ENCODE results near the gene KCNIP1.
"Not testable (repeated sequence)": the region's sequence is repeated elsewhere in the genome, so short reads cannot be mapped to it uniquely, and the experiment has no call there.

Gene KCNIP1

GRCh38 chr5:170757182-170757601 is 253.4 kb downstream of the KCNIP1 start:
- no peak for DNase-seq

DNA sequence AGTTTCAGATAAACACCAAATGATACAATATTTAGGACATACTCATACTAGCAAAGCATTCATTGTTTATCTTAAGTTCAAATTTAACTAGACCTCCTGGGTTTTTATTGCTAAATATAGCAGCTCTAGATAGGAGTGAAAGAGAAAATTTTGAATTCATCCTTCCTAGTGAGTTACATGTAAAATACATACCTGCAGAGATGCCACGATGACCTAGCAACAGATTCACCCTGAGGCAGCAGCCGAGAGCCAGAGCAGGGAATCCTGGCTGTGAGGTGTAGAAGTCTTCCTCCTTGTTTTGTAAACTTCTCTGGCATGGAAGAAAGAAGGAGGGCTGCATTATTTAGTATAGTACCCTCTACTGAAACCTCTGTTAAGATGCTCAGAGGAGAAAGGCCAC is 253.8 kb downstream of the KCNIP1 start:
- no peak for DNase-seq

DNA sequence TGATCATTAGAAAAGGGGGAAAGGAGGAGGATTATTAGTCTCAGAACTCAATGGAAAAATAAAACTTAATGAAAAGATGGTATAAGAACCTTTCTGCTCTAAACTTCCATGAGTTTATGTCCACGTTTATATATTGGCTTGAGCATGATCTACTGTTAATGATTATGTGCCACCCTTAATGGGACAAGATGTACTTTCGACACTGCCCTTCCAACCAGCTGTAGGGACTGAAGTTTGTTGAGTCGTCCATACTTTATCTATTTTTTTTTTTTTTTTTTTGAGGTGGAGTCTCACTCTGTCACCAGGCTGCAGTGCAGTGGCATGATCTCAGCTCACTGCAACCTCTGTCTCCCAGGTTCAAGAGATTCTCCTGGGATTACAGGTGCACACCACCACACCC is 254.7 kb downstream of the KCNIP1 start:
- DNase-seq, result no peak

GRCh38 chr5:170760113-170760512 is 256.3 kb downstream of the KCNIP1 start:
- no peak for DNase-seq

DNA sequence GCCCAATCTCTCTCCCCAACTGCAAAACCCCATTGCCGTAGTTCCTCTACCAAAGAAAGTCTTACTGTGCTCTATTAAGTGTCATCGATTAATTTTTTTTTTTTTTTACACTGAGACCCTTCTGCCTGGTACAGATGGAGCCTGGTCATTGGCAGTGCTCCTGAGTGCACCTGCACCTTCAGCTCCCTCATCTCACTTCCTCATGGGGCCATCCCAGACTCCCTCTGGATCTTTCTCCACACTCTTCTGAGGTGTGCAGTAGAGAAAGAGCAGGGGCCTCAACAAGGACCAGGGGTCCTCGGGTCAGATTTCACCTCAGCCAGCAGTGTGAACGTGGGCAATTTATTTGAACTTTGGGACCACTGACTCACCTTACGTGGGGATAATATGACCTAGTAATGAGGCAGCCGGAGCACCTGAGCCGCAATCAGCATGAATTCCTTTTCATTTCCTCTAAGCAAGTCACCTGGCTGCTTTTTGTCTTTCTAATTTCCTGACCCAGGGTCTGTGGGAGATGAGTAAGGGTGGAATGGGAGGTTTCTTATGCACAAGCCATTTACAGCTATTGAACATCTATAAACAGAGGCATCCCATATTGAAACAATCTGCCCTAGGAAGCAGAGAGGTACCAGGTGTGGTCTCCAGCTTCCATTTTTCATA is 257.4 kb downstream of the KCNIP1 start:
- no peak for DNase-seq

- no peak for DNase-seq
Observed at GRCh38 chr5:170761708-170762066, 257.9 kb downstream of the KCNIP1 start.

DNA sequence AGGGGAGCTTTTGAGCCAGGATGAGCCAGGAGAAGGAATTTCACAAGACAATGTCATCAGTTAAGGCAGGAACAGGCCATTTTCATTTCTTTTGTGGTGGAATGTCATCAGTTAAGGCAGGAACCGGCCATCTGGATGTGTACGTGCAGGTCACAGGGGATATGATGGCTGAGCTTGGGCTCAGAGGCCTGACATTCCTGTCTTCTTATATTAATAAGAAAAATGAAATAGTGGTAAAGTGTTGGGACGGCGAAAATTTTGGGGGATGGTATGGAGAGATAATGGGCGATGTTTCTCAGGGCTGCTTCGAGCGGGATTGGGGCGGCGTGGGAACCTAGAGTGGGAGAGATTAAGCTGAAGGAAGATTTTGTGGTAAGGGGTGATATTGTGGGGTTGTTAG is 258.5 kb downstream of the KCNIP1 start:
- DNase-seq, result not testable (repeated sequence)

GRCh38 chr5:170765868-170766267 is 262.0 kb downstream of the KCNIP1 start:
- DNase-seq, result not testable (repeated sequence)

- DNase-seq, result peak in 1 of 3 experiments; percentile 26
Observed at GRCh38 chr5:170769246-170769645, 265.4 kb downstream of the KCNIP1 start.

- no peak for DNase-seq
Observed at GRCh38 chr5:170769898-170770416, 266.1 kb downstream of the KCNIP1 start.

DNA sequence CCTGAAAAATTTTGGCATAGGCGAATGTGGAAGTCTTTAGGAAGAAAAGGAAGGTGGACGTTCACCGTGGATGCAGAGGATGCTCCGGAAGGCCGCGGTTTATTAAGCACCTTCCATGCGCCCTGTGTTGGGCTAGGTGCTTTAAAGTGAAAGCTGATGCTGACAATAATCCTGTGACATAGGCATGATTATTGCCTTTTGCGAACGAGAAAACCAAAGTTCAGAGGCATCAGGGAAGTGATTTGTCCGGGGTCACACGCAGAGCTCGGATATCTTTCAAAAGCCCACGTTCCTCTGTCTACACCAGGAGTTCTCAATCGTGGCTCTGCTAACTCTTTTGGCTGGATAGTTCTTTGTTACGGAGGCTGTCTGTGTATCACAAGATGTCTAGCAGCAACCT is 267.7 kb downstream of the KCNIP1 start:
- no peak for DNase-seq

- no peak for DNase-seq
Observed at GRCh38 chr5:170773024-170773985, 269.5 kb downstream of the KCNIP1 start.

DNA sequence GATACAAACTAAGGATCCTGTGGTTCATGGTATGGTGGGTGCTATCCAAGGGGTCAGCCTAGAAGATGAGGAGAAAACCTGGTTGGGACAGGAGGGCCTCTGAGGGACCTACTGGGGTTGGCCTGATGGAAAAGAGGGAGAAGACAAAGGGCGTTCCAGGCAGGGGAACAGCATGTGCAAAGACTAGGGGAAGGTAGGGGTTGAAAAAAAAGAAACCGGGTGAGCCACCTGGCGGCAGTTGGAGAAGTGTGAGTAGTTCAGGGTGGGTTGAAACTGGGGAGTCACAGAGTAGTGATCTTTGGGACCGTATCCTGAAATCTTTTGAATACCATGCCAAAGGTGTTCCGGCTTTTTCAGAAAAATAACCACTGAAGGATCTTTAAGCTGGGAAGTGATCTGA is 271.0 kb downstream of the KCNIP1 start:
- DNase-seq, result no peak

DNA sequence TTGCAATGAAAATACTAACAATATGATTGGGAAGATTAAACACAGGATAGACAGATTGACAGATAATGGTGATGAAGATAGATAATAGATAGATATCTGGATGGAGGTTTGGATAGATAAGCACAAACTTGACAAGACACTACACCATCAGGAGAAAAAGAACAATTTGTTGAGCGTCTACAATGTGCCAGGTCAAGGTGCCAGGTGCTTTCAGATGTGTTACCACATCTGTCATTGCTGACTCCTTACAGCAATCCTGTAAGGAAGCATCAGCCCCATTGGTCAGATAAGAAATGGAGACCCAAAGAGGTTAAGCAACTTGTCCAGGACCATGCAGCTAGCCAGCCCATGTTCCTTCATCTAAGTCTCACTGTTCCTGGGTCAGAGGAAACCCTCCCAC is 278.1 kb downstream of the KCNIP1 start:
- DNase-seq, result no peak

DNA sequence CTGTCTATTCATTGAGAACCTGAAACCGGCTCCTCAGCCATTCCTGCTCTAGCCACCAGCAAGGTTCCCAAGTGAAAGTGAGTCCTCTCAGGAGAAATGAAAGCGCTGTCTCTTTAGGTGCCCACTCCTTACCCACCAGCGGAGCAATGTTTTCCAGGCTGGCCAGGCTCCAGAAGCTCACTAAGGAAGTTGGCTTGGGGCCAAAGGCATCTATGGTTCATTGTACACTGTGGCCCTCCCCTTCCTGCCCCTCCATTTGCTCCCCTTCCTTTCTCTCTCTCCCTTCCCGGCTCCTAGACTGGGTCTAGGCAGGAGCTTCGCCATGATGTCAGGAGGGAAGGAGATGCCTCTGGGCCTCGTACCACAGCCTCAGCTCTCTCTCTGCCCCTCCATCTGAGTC is 278.6 kb downstream of the KCNIP1 start:
- no peak for DNase-seq

DNA sequence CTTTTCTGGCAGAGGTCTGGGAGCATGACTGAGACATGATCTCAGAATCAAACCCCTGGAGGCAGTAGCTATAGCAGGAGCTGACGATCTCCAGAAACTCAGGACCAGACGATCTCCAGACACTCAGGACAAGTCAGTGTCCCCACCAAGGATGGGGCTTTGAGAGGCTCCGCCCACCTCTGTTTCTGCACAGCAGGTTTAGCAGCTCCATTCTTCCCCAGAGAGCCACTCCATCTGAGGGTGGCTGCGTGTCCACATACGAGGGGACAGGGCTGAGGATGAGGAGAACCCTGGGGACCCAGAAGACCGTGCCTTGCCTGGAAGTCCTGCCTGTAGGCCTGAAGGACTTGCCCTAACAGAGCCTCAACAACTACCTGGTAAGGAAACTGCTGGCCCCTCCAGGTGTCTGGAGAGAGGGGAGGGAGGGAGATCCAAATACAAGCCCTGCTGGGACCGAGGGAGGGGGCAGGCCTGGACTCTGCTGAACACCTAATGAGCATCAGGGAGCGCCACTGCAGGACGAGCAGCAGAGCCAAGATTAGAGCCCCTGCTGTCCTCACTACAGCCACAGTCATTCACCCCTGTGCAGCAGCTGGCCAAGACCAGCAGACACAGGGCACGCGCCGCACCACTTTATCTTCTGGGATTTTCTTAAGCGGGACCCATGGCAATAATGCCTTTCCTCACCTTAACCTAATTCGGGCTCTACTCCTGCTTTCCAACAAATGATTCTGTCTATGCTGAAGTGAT is 279.9 kb downstream of the KCNIP1 start, which contains the start of gene GABRP:
GABRP (plus strand) TSS at position 228 of the 750 bp plus-strand sequence. CDS start 4,891 bp downstream, outside the sequence.
- no peak for DNase-seq

DNA sequence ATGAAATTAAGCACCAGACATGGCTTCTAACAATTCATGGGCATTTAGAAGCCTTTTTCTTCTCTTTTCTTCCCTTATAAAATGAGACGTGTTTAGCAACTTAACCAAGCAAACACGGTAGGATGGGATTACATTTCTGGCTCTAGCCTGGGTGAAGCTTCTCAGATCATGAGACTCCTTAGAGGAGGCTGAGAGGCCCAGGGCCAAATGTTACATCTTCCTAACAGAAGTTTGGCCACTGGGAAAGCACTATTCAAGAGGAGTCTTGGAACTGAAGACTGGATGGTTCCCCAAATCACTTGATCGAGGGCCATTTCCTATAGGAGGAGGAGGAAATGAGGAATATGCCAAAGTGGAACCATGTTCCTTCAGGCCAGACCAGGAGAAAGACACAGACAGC is 281.6 kb downstream of the KCNIP1 start:
- no peak for DNase-seq
